Measurements from ENCODE around the gene P2RY8.
"Not testable (repeated sequence)": the region's sequence is repeated elsewhere in the genome, so short reads cannot be mapped to it uniquely, and the experiment has no call there.

The P2RY8 gene

DNA sequence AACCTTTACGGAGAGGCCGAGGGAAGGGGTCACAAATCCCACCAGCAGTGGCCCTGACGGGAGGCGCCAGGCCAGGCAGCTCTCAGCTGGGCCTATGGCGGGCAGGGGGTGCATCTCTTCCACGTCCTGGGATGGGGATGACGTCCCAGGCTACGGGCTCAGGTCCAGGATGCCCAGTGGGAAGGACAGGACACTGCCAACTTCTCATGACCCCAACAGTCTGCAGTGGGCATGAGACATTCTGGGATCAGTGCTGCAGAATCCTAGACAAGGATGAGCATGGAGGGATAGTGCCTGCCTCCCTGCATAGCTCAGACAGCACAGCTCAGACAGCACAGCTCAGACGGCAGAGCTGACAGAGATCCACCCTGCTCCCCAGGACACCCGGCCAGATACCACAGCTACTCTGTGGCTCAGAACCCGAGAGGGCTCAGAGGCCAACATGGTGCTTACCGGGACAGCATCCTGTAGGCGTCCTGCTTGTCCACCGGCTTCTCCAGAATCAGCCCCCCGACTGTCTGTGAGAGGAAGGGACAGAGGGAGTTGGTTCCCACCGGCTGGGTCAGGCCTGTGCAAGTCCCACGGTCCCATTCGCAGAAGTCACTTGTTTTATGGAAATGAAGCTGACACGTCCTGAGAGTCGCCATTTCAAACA is 101.6 kb downstream of the P2RY8 start:
- ChIA-PET POLR2A (no interaction called here), CTCF (no interaction called here)
- TF ChIP-seq, protein P1, sequence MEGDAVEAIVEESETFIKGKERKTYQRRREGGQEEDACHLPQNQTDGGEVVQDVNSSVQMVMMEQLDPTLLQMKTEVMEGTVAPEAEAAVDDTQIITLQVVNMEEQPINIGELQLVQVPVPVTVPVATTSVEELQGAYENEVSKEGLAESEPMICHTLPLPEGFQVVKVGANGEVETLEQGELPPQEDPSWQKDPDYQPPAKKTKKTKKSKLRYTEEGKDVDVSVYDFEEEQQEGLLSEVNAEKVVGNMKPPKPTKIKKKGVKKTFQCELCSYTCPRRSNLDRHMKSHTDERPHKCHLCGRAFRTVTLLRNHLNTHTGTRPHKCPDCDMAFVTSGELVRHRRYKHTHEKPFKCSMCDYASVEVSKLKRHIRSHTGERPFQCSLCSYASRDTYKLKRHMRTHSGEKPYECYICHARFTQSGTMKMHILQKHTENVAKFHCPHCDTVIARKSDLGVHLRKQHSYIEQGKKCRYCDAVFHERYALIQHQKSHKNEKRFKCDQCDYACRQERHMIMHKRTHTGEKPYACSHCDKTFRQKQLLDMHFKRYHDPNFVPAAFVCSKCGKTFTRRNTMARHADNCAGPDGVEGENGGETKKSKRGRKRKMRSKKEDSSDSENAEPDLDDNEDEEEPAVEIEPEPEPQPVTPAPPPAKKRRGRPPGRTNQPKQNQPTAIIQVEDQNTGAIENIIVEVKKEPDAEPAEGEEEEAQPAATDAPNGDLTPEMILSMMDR (IDR thresholded peaks at IDR 0.05; ENCODE audit: insufficient read depth, low read length, missing control alignments) = no peak
- DNase-seq (ENCODE audit: low read depth, low spot score) = no peak
- no peak overlapping the region for H3K4me3 ChIP-seq (ENCODE audit: low read depth, low read length)

DNA sequence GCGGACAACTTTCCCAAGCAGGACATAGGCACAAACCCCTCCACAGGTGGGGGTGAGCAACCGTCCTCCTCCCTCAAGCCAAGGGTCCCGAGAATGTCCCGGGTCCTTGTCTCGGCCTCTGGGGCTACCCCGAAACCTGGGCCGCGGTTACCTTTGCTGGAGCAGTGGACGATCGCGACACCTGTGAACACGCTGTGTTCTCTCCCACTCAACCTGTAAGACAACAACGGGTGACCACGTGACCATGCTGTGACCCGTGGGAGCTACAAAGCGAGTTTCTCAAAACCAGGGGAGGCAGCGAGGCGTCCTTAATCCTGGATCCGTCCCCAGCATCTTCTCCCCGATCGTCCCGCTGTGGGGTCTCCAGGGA is 102.1 kb downstream of the P2RY8 start:
- no peak overlapping the region for H3K4me3 ChIP-seq (ENCODE audit: low read depth, low read length)
- ChIA-PET POLR2A (no interaction called here), CTCF (no interaction called here)
- TF ChIP-seq, protein P1 (IDR thresholded peaks at IDR 0.05; ENCODE audit: insufficient read depth, low read length, missing control alignments) = no peak
- no peak for DNase-seq (ENCODE audit: low read depth, low spot score)

DNA sequence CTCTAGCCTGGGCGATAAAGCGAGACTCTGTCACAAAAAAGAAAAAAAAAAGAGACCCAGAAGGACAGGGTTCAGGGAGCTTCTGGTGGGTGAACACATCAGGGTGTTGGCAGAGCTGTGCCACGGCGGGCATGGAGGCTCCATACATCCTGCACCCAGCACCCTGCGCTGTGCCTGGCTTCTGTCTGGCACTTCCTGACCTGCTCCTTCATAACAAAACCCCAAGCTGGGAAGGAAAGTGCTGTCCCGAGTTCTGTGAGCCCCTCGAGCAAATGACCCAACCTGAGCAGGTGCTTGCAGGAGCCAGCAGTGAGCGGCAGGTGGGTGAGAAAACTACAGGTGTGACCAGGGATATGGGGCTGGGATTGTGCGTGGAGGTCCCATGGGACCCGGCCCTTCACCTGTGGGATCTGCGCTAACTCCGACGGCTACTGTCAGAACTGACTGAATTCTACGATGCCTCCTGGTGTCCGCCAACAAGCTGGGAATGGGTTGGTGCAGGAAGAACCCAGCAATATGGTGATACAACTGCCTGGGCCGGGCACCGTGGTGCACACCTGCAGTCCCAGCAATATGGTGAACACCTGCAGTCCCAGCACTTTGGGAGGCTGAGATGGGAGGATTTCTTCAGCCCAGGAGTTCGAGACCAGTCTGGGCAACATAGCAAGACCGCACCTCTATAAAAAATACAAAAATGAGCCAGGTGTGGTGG is 103.2 kb downstream of the P2RY8 start:
- DNase-seq (ENCODE audit: low read depth, low spot score) = no peak
- TF ChIP-seq, protein P1 (IDR thresholded peaks at IDR 0.05; ENCODE audit: insufficient read depth, low read length, missing control alignments) = no peak
- CTCF ChIA-PET = no interaction called here
- H3K4me3 ChIP-seq (ENCODE audit: low read depth, low read length) = no peak overlapping the region
- POLR2A ChIA-PET = no interaction called here

DNA sequence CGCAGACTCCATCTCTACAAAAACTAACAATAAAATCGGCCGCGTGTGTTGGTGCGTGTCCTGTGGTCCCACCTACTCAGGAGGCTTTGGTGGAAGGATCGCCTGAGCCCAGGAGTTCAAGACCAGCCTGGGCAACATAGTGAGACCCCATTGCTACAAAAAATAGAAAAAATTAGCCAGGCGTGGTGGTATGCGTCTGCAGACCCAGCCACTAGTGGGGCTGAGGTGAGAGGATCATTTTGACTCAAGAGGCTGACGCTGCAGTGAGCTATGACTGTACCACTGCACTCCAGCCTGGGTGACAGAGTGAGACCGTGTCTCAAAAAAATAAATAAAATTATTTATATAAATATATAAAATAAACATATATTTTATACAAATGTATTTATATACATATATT is 106.5 kb downstream of the P2RY8 start:
- no peak for DNase-seq (ENCODE audit: low read depth, low spot score)
- TF ChIP-seq, protein P1 (IDR thresholded peaks at IDR 0.05; ENCODE audit: insufficient read depth, low read length, missing control alignments) = no peak
- CTCF ChIA-PET = no interaction called here
- H3K4me3 ChIP-seq (ENCODE audit: low read depth, low read length) = no peak overlapping the region
- POLR2A ChIA-PET = no interaction called here

DNA sequence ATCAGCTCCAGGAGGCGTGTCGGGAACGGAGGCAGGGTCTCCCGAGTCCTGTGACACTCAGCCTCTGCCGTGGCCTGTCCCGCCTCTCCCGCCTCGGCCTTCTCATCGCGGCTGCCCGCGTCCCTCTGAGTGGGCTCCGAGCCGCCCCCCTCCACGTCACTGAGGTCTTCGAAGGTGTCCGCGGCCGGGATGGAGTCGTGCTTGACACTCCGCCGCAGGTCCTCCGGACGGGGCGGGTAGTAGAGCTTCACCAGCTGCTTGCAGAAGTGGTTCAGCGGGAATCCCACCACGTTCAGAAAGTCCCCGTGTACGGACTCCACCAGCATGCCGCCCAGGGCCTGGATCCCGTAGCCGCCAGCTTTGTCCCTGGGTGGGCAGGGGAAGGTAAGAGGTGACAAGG is 109.2 kb downstream of the P2RY8 start:
- ChIA-PET CTCF (no interaction called here), POLR2A (no interaction called here)
- H3K4me3 ChIP-seq (ENCODE audit: low read depth, low read length) = no peak overlapping the region
- TF ChIP-seq, protein P1 (IDR thresholded peaks at IDR 0.05; ENCODE audit: insufficient read depth, low read length, missing control alignments) = no peak
- DNase-seq (ENCODE audit: low read depth, low spot score) = no peak

DNA sequence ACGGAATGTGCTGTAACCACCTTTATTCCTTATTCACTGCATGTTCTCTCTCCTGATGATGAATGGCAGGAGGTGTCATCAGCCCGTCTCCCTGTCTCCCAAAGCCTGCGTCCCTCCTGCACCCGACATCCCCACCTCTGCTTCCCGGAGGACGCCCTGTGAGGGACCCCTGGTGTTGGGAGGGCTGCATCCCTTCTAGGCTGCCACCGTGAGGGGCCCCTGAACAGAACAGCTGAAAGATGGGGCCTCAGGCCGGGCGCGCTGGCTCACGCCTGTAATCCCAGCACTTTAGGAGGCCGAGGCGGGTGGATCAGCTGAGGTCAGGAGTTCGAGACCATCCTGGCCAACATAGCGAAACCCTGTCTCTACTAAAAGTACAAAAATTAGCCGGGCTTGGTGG is 110.7 kb downstream of the P2RY8 start:
- H3K4me3 ChIP-seq (ENCODE audit: low read depth, low read length); POLR2A ChIA-PET; CTCF ChIA-PET; DNase-seq (ENCODE audit: low read depth, low spot score): not testable (repeated sequence)

DNA sequence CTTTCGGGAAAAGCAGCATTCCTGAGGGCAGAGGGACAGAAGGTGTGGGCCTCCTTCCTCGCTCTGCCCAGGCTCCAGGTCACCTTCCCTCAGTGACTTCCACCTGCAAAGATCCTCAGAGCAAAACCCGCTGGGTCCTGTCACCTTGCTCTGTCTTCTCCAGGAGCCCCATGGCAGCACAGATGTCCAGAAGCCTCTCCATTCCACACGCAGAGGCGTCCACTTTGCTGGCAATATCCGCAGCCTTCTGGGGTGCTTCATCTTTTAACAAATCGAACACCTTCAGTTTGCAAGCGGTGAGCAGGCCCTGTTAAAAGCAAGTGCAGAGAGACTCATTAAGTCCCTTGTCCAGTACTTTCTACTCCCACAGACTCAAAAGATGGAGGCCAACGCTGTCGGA is 111.6 kb downstream of the P2RY8 start:
- ChIA-PET CTCF (no interaction called here), POLR2A (no interaction called here)
- H3K4me3 ChIP-seq (ENCODE audit: low read depth, low read length) = no peak overlapping the region
- DNase-seq (ENCODE audit: low read depth, low spot score) = no peak
- TF ChIP-seq, protein P1 (IDR thresholded peaks at IDR 0.05; ENCODE audit: insufficient read depth, low read length, missing control alignments) = no peak
